HepG2 (cell line): ENCODE data around the gene ALKBH5. TPM values are rescaled to one million over a fixed set of nuclear protein-coding genes. Genes with fewer than 3 reads are reported as not detected.

ENCODE experiments used
- AGO1 ChIP-seq: fragments of 200-400 bp; formaldehyde crosslinking; IDR thresholded peaks from 2 replicates; pipeline ENCODE4 v1.6.1; 2017; ENCODE audit warnings: mild to moderate bottlenecking, low read depth, low read length, moderate library complexity; ENCODE audit not compliant: poor library complexity, severe bottlenecking
- EED ChIP-seq: sonication (generic); formaldehyde crosslinking; IDR thresholded peaks from 2 replicates; pipeline ENCODE4 v1.5.0; 2020; ENCODE audit warnings: mild to moderate bottlenecking, missing genetic modification reagents
- GLMP ChIP-seq: sonication (generic); formaldehyde crosslinking; IDR thresholded peaks from 2 replicates; pipeline ENCODE4 v1.9.0; 2021; ENCODE audit warnings: missing genetic modification reagents, mild to moderate bottlenecking, borderline replicate concordance
- KDM2A ChIP-seq: sonication (generic); formaldehyde crosslinking; IDR thresholded peaks from 2 replicates; pipeline ENCODE4 v1.4.0; 2020; ENCODE audit warnings: low read depth, missing genetic modification reagents, borderline replicate concordance
- KLF11 ChIP-seq: IDR thresholded peaks from 2 replicates; pipeline ENCODE4 v1.6.1; 2016; ENCODE audit warnings: missing compliant biosample characterization
- NFRKB ChIP-seq: fragments of 450-650 bp; IDR thresholded peaks from 2 replicates; pipeline ENCODE4 v1.6.1; 2017
- PLSCR1 ChIP-seq: sonication (generic); formaldehyde crosslinking; IDR thresholded peaks from 2 replicates; pipeline ENCODE4 v1.5.0; 2020; ENCODE audit warnings: missing genetic modification reagents, mild to moderate bottlenecking, borderline replicate concordance
- RERE ChIP-seq: IDR thresholded peaks from 2 replicates; pipeline ENCODE4 v1.6.1; 2016; ENCODE audit warnings: low read depth, missing genetic modification reagents, missing compliant biosample characterization
- SUZ12 ChIP-seq: fragments of 150-350 bp; IDR thresholded peaks from 2 replicates; pipeline ENCODE4 v1.6.1; 2014; ENCODE audit warnings: low read depth, low read length
- TMF1 ChIP-seq: sonication (generic); formaldehyde crosslinking; IDR thresholded peaks from 2 replicates; pipeline ENCODE4 v1.8.1; 2022; ENCODE audit warnings: low read depth, missing genetic modification reagents
- ZBTB33 ChIP-seq: sonication (generic); formaldehyde crosslinking; IDR thresholded peaks from 2 replicates; pipeline ENCODE4 v1.4.0; 2020; ENCODE audit warnings: missing genetic modification reagents
- ZNF280B ChIP-seq: sonication (generic); formaldehyde crosslinking; IDR thresholded peaks from 2 replicates; pipeline ENCODE4 v1.5.0; 2020; ENCODE audit warnings: missing genetic modification reagents, mild to moderate bottlenecking, borderline replicate concordance
- ZNF441 ChIP-seq: sonication (generic); formaldehyde crosslinking; IDR thresholded peaks from 2 replicates; pipeline ENCODE4 v1.7.0; 2021; ENCODE audit warnings: missing genetic modification reagents, borderline replicate concordance
- ZNF503 ChIP-seq: sonication (generic); formaldehyde crosslinking; IDR thresholded peaks from 2 replicates; pipeline ENCODE4 v1.4.0; 2020; ENCODE audit warnings: missing genetic modification reagents
- ZNF703 ChIP-seq: sonication (generic); formaldehyde crosslinking; IDR thresholded peaks from 2 replicates; pipeline ENCODE4 v1.5.1; 2020; ENCODE audit warnings: missing genetic modification reagents, mild to moderate bottlenecking, moderate library complexity, borderline replicate concordance
- polyA plus RNA-seq, 8 experiments: library from polyadenylated mRNA; depleted of rRNA in 3 of 8; stranded (reverse) in 7 of 8; unstranded in 1 of 8; fragments of >200 nt; fragmentation: Illumina TruSeq in 4 of 8; extraction: Trizol in 4 of 8; gene quantifications; 2 replicates each; pipeline versions ENCODE4 v1.2.1 to v1.2.3, GENCODE V29; 2011 to 2016; ENCODE audit warnings: low read depth in 4 of 8, missing spikeins in 1 of 8, mixed read lengths in 1 of 8; ENCODE audit not compliant: insufficient read depth in 1 of 8
- total RNA-seq, 5 experiments: library from RNA; depleted of rRNA; stranded (reverse); fragments of >200 nt; fragmentation: Illumina TruSeq; extraction: Trizol; gene quantifications; 2 replicates each; pipeline ENCODE4 v1.2.3, GENCODE V29; 2016; ENCODE audit warnings: low read depth in 1 of 5

The ALKBH5 gene
- total and polyA plus RNA-seq, 2 of the 13 experiments (the other 11 are each of a cell fraction or from before 2014, with no cell fraction given), result 68.9 to 76.9 TPM

GRCh38 chr17:18184143-18185031 is 759 bp downstream of the ALKBH5 start (continued):
- TF ChIP-seq RERE (CRISPR knock-in tag), result no peak
- no peak for TF ChIP-seq NFRKB
- TF ChIP-seq ZNF441, result no peak
- no peak for TF ChIP-seq ZNF503 (CRISPR knock-in tag)
- TF ChIP-seq GLMP, result no peak
- no peak for TF ChIP-seq ZNF703 (CRISPR knock-in tag)
- no peak for TF ChIP-seq KLF11
- no peak for TF ChIP-seq PLSCR1
- TF ChIP-seq ZNF280B (CRISPR knock-in tag), result no peak
- no peak for TF ChIP-seq EED (CRISPR knock-in tag)
- TF ChIP-seq AGO1, result no peak
- TF ChIP-seq KDM2A (CRISPR knock-in tag), result peak; percentile 43; the same call in 1 of the 2 replicates
- TF ChIP-seq ZBTB33 (CRISPR knock-in tag), result no peak
- TF ChIP-seq SUZ12, result no peak
- TF ChIP-seq TMF1 (CRISPR knock-in tag), result no peak
